Astrocyte (in vitro differentiated cells and primary cell): ENCODE results near the gene SEC24D. TPM values are rescaled to one million over a fixed set of nuclear protein-coding genes. Genes with fewer than 3 reads are reported as not detected.

Experiments used
- DNase-seq: peaks from one replicate; pipeline ENCODE4 v3.0.0-alpha.2; 2010; ENCODE audit warnings: low read depth
- FAIRE-seq: peaks from 2 replicates; lab custom pipeline; 2011; peaks lifted over from hg19 to GRCh38; lab: Jason Lieb, UNC
- H2AFZ ChIP-seq: 2 replicates; pipeline ENCODE4 v1.6.0; 2012; ENCODE audit warnings: low read depth, low read length, inconsistent platforms
- H3K27ac ChIP-seq: 2 replicates; pipeline ENCODE4 v1.5.1; 2011; ENCODE audit warnings: low read depth, low read length, inconsistent platforms
- H3K27me3 ChIP-seq: 2 replicates; pipeline ENCODE4 v1.6.0; 2011; ENCODE audit warnings: low read length, inconsistent platforms; ENCODE audit not compliant: insufficient read depth
- H3K36me3 ChIP-seq: 2 replicates; pipeline ENCODE4 v1.5.1; 2011; ENCODE audit warnings: low read length, inconsistent platforms; ENCODE audit not compliant: insufficient read depth
- H3K4me1 ChIP-seq: 2 replicates; pipeline ENCODE4 v1.5.1; 2011; ENCODE audit warnings: low read length, inconsistent platforms; ENCODE audit not compliant: insufficient read depth
- H3K4me2 ChIP-seq: 2 replicates; pipeline ENCODE4 v1.6.0; 2012; ENCODE audit warnings: low read length, inconsistent platforms
- H3K4me3 ChIP-seq: 2 replicates; pipeline ENCODE4 v1.5.1; 2011; ENCODE audit warnings: low read depth, mild to moderate bottlenecking, low read length, inconsistent platforms; ENCODE audit not compliant: insufficient read depth
- H3K79me2 ChIP-seq: 2 replicates; pipeline ENCODE4 v1.6.0; 2012; ENCODE audit warnings: mild to moderate bottlenecking, low read length, inconsistent platforms; ENCODE audit not compliant: insufficient read depth
- H3K9ac ChIP-seq: 2 replicates; pipeline ENCODE4 v1.6.0; 2012; ENCODE audit warnings: mild to moderate bottlenecking, low read length, inconsistent platforms
- H3K9me3 ChIP-seq: 2 replicates; pipeline ENCODE4 v1.5.1; 2012; ENCODE audit warnings: low read depth, mild to moderate bottlenecking, low read length, inconsistent platforms; ENCODE audit not compliant: insufficient read depth
- H4K20me1 ChIP-seq: 2 replicates; pipeline ENCODE4 v1.6.0; 2012; ENCODE audit warnings: low read length, inconsistent platforms; ENCODE audit not compliant: insufficient read depth
- H3K27ac Mint-ChIP-seq: one replicate; pipeline ENCODE4 v1.8.0; 2021; ENCODE audit warnings: mild to moderate bottlenecking, mixed read lengths; ENCODE audit not compliant: unreplicated experiment
- H3K27me3 Mint-ChIP-seq: one replicate; pipeline ENCODE4 v1.8.0; 2021; ENCODE audit warnings: low read depth, mixed read lengths; ENCODE audit not compliant: unreplicated experiment
- H3K36me3 Mint-ChIP-seq: one replicate; pipeline ENCODE4 v1.8.0; 2021; ENCODE audit warnings: low read depth, mixed read lengths; ENCODE audit not compliant: unreplicated experiment
- H3K4me1 Mint-ChIP-seq: one replicate; pipeline ENCODE4 v1.8.0; 2021; ENCODE audit warnings: low read depth, mixed read lengths; ENCODE audit not compliant: unreplicated experiment
- H3K4me3 Mint-ChIP-seq: one replicate; pipeline ENCODE4 v1.8.0; 2021; ENCODE audit warnings: mild to moderate bottlenecking, moderate library complexity, mixed read lengths; ENCODE audit not compliant: unreplicated experiment
- H3K9me3 Mint-ChIP-seq: one replicate; pipeline ENCODE4 v1.8.0; 2021; ENCODE audit warnings: mild to moderate bottlenecking, mixed read lengths; ENCODE audit not compliant: unreplicated experiment
- EZH2 ChIP-seq: IDR thresholded peaks from 2 replicates; pipeline ENCODE4 v1.6.1; 2012; ENCODE audit warnings: mild to moderate bottlenecking, low read length, inconsistent platforms; ENCODE audit not compliant: insufficient read depth
- total RNA-seq: library from RNA; stranded (reverse); gene quantifications from 2 replicates; pipeline ENCODE4 v1.2.1, GENCODE V29; 2021
- TF ChIP-seq, protein P1 (sequence below): IDR thresholded peaks from 2 replicates; pipeline ENCODE4 v1.5.1; 2011; ENCODE audit warnings: low read depth, mild to moderate bottlenecking, inconsistent platforms, low read length, moderate library complexity; ENCODE audit not compliant: insufficient read depth

Gene SEC24D
- total RNA-seq, 1 donor from 2014 or later: 187 TPM

DNA sequence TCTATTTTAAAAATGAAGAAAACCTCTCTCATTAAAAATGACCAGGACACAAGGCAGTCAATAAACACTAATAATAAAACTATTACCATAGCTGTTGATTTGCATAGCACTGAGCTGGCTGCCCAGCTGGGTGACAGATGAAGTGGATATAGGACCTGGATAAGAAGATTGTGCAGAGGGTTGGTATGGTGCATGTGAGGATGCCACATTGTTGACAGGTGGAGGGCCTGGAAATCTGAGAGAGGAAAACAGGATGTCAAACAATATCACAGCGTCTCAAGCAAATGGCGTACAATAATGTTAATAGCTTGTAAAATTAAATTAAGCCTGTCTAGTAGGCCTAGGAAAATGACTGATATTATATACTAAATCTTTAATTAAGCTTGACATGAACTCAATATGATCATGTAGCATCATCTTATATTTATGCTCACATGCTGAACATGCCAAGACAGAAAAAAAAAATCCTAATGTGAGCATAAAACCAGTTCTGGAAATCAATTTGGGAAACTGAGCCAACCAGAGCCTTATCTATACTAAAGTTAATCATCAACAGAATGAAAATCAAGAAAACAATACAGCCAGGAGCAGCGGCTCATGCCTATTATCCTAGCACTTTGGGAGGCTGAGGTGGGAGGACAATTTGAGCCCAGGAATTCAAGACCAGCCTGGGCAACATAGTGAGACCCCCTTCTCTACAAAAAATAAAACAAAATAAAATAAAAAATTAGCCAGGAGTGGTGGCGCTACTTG lies 18.6 kb downstream of the SEC24D start:
- DNase-seq (no peak), FAIRE-seq (no peak)
- Mint-ChIP-seq H3K27me3 (no peaks in the 10 kb centered on the region), H3K4me3 (no peak overlapping the region), H3K9me3 (no peaks in the 10 kb centered on the region), H3K27ac (no peak overlapping the region), H3K4me1 (peaks cover 21% of the 10 kb centered on the region), H3K36me3 (peaks cover 39% of the 10 kb centered on the region)
- Histone ChIP-seq H3K36me3 (peaks cover 59% of the 10 kb centered on the region), H3K27ac (no peak overlapping the region), H3K4me2 (no peak overlapping the region), H4K20me1 (peaks cover 94% of the 10 kb centered on the region), H3K27me3 (no peaks in the 10 kb centered on the region), H3K9me3 (no peaks in the 10 kb centered on the region), H3K4me3 (no peak overlapping the region), H3K79me2 (peaks cover 99% of the 10 kb centered on the region), H3K9ac (no peak overlapping the region), H3K4me1 (peaks cover 10% of the 10 kb centered on the region), H2AFZ (no peak overlapping the region)
- no peak for TF ChIP-seq EZH2
- TF ChIP-seq, protein P1, sequence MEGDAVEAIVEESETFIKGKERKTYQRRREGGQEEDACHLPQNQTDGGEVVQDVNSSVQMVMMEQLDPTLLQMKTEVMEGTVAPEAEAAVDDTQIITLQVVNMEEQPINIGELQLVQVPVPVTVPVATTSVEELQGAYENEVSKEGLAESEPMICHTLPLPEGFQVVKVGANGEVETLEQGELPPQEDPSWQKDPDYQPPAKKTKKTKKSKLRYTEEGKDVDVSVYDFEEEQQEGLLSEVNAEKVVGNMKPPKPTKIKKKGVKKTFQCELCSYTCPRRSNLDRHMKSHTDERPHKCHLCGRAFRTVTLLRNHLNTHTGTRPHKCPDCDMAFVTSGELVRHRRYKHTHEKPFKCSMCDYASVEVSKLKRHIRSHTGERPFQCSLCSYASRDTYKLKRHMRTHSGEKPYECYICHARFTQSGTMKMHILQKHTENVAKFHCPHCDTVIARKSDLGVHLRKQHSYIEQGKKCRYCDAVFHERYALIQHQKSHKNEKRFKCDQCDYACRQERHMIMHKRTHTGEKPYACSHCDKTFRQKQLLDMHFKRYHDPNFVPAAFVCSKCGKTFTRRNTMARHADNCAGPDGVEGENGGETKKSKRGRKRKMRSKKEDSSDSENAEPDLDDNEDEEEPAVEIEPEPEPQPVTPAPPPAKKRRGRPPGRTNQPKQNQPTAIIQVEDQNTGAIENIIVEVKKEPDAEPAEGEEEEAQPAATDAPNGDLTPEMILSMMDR: no peak

GRCh38 chr4:118816538-118817177 lies 19.3 kb downstream of the SEC24D start:
- Histone ChIP-seq H3K4me2 (peak overlapping the region; percentile 13), H3K27me3 (no peaks in the 10 kb centered on the region), H4K20me1 (peaks cover 94% of the 10 kb centered on the region), H3K79me2 (peaks cover 99% of the 10 kb centered on the region), H3K27ac (peak overlapping the region; percentile 8), H3K36me3 (peaks cover 58% of the 10 kb centered on the region), H3K9me3 (no peaks in the 10 kb centered on the region), H3K4me1 (peaks cover 6% of the 10 kb centered on the region), H2AFZ (no peak overlapping the region), H3K4me3 (no peak overlapping the region), H3K9ac (no peak overlapping the region)
- TF ChIP-seq EZH2: no peak
- TF ChIP-seq, protein P1: no peak
- DNase-seq: peak; percentile 58
- Mint-ChIP-seq H3K36me3 (peaks cover 45% of the 10 kb centered on the region), H3K27me3 (no peaks in the 10 kb centered on the region), H3K4me3 (no peak overlapping the region), H3K9me3 (no peaks in the 10 kb centered on the region), H3K4me1 (peaks cover 17% of the 10 kb centered on the region), H3K27ac (no peak overlapping the region)
- no peak for FAIRE-seq
